ENCODE measurements around the gene UNC45A. TPM values are rescaled to one million over a fixed set of nuclear protein-coding genes. Genes with fewer than 3 reads are reported as not detected.
A peak's percentile ranks its signal among the peaks of the same experiment; 100 is the strongest.

UNC45A gene
- total RNA-seq, 4 donors from 2014 or later = 38.7 to 76.0 (median 64.2) TPM

- TF ChIP-seq CTCF (IDR thresholded peaks at IDR 0.05) (no peak), POLR2A (IDR thresholded peaks at IDR 0.05) (no peak)
- no peaks in the 10 kb centered on the region for H3K9me3 ChIP-seq
- peak overlapping the region in 1 of 4 donors; percentile 78 for H3K27ac ChIP-seq
- H3K36me3 ChIP-seq = peaks cover 7 to 47% (median 10%) of the 10 kb centered on the region in 3 donors
- H3K4me1 ChIP-seq = peaks cover 19 to 38% (median 22%) of the 10 kb centered on the region in 3 donors
- H3K4me3 ChIP-seq = peak overlapping the region in 3 of 4 donors; percentile 60 to 77 (median 71)
- intact Hi-C loops (cut with DNase I) = no loop called here
- H3K27me3 ChIP-seq = no peaks in the 10 kb centered on the region
- no peak for DNase-seq
- WGBS, 2 donors = 63 to 89% methylated on average over 3 to 4 of the region's 6 CpGs
Observed at GRCh38 chr15:90957791-90958190, 22.7 kb downstream of the UNC45A start.

- H3K4me3 ChIP-seq = no peak overlapping the region
- H3K36me3 ChIP-seq = peaks cover 0 to 48% (median 3%) of the 10 kb centered on the region in 3 donors
- no peak for DNase-seq
- H3K4me1 ChIP-seq = peaks cover 19 to 38% (median 22%) of the 10 kb centered on the region in 3 donors
- H3K27me3 ChIP-seq = no peaks in the 10 kb centered on the region
- intact Hi-C loops (cut with DNase I) = no loop called here
- H3K9me3 ChIP-seq = no peaks in the 10 kb centered on the region
- no peak for TF ChIP-seq POLR2A (IDR thresholded peaks at IDR 0.05)
- TF ChIP-seq CTCF (IDR thresholded peaks at IDR 0.05) = no peak
- H3K27ac ChIP-seq = peak overlapping the region in 3 of 4 donors; percentile 26 to 43 (median 37)
- 68 to 79% methylated on average over 6 to 8 of the region's 8 CpGs for WGBS, 2 donors
Observed at GRCh38 chr15:90959028-90959595, 24.0 kb downstream of the UNC45A start.

- peaks cover 19 to 33% (median 22%) of the 10 kb centered on the region in 3 donors for H3K4me1 ChIP-seq
- intact Hi-C loops (cut with DNase I) = loop anchor here (10.0 kb wide), 1 partner anchor 65 kb away; the partner anchor contains the start of gene VPS33B
- H3K36me3 ChIP-seq = peaks cover 0 to 51% (median 3%) of the 10 kb centered on the region in 3 donors
- TF ChIP-seq CTCF (IDR thresholded peaks at IDR 0.05) (no peak), POLR2A (IDR thresholded peaks at IDR 0.05) (no peak)
- H3K9me3 ChIP-seq = no peaks in the 10 kb centered on the region
- peak overlapping the region in 3 of 4 donors; percentile 26 to 43 (median 37) for H3K27ac ChIP-seq
- DNase-seq = no peak
- H3K27me3 ChIP-seq = no peaks in the 10 kb centered on the region
- H3K4me3 ChIP-seq = no peak overlapping the region
- 94% methylated on average over 5 of the region's 5 CpGs; no CpG with 5 or more reads in 1 of the 2 donors for WGBS, 2 donors
Observed at GRCh38 chr15:90959894-90960293, 24.8 kb downstream of the UNC45A start.

- no peak for DNase-seq
- Histone ChIP-seq H3K27me3 (no peaks in the 10 kb centered on the region), H3K9me3 (no peaks in the 10 kb centered on the region), H3K27ac (peak overlapping the region in 3 of 4 donors; percentile 33 to 55 (median 37)), H3K36me3 (peaks cover 0 to 55% (median 3%) of the 10 kb centered on the region in 3 donors), H3K4me3 (no peak overlapping the region), H3K4me1 (peaks cover 16 to 28% (median 18%) of the 10 kb centered on the region in 3 donors)
- WGBS, 2 donors = 77 to 95% methylated on average over 4 of the region's 20 CpGs
- TF ChIP-seq POLR2A (IDR thresholded peaks at IDR 0.05) = no peak
- no peak for TF ChIP-seq CTCF (IDR thresholded peaks at IDR 0.05)
- intact Hi-C loops (cut with DNase I) = loop anchor here (10.0 kb wide), 1 partner anchor 64 kb away; the partner anchor contains the start of gene VPS33B
Observed at GRCh38 chr15:90960298-90961091, 25.4 kb downstream of the UNC45A start.

GRCh38 chr15:90962021-90962420 is 26.9 kb downstream of the UNC45A start:
- no peak overlapping the region for H3K4me3 ChIP-seq
- H3K36me3 ChIP-seq = peaks cover 0 to 71% (median 3%) of the 10 kb centered on the region in 3 donors
- peaks cover 5 to 13% (median 8%) of the 10 kb centered on the region in 3 donors for H3K4me1 ChIP-seq
- intact Hi-C loops (cut with DNase I) = loop anchor here (10.0 kb wide), 1 partner anchor 63 kb away; the partner anchor contains the start of gene VPS33B
- no peak for TF ChIP-seq CTCF (IDR thresholded peaks at IDR 0.05)
- TF ChIP-seq POLR2A (IDR thresholded peaks at IDR 0.05) = no peak
- no peak for DNase-seq
- 69 to 83% methylated on average over 4 of the region's 4 CpGs for WGBS, 2 donors
- no peak overlapping the region for H3K27ac ChIP-seq
- H3K9me3 ChIP-seq = no peaks in the 10 kb centered on the region
- no peaks in the 10 kb centered on the region for H3K27me3 ChIP-seq
